Esophagus mucosa (tissue), 1 donor: ENCODE data around the gene PCDHA1. TPM values are rescaled to one million over a fixed set of nuclear protein-coding genes. Genes with fewer than 3 reads are reported as not detected.

Source experiments
- ATAC-seq: fragments of 200-7000 bp; cut with Tn5 transposase; one replicate; pipeline ENCODE4 v1.9.1; 2020
- total RNA-seq: library from RNA; stranded (reverse); gene quantifications from one replicate; pipeline ENCODE4 v1.2.4, GENCODE V29; 2023
- donor health status: DM: yes; HTN: yes; CAD: no.

PCDHA1 gene
- total RNA-seq, 1 donor from 2014 or later = not detected

DNA sequence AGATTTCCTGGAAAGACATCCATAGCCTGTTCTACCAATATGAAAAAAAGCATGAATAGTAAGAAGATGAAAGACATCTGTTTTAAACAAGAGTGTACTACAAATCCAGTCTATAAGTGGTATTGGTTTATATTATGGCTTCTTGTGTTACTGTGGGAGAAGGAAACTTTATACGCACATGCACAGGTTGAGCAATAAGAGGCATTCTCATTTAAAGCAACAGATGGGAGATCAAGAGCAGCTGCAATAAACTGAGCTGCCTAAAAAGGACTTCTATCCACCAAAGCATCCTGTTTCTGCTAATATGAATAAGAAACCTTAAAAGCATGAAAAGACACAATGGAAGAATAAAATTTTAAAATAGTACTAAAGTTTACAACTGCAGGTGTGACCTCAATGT is 256.6 kb downstream of the PCDHA1 start:
- no peak for ATAC-seq

DNA sequence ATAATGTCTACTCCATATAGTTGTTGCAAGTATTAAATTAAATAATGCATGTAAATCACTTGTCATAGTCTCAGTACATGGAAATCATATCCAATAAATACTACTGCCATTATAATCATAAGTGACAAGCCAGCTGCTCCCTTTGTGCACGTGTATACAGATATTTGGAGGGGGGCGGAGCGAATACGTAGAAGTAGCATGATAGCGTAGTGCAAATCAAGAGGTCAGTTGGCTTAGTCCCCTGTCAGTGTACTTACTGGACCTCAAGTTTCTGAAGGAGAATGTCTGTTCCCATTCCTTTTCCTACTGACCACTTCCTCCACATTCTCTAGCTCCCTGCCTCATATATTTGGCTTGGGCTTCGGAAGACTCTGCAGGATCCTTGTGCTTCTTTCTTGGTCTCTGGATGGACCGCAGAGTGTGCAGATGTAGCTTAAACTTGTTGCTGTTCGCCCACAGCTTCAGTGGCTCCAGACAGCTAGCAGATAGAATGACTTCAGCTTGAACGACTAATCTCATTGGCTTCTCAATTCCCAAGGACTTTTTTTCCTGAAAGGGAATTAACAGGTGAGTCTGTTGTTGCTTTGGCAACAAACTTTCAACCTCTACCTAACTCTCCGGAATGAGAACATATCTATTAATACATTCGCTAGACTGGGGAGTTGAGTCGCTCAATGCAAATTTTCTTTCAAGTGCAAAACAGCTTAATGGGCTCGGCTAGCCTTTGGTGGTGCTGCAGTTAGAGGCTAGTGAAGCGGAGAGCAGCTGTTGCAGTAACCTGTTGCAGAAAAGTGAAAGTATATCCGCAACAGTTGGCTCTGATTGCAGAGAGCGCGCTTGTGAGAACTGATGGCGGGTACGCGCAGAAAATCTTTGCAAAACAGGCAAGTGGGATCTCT is 264.9 kb downstream of the PCDHA1 start, which contains the start of gene PCDHB1:
Gene PCDHB1, plus strand, starts transcription at position 753 of the 899 bp plus-strand sequence. Its CDS starts 97 bp downstream, at position 850.
- no peak for ATAC-seq

DNA sequence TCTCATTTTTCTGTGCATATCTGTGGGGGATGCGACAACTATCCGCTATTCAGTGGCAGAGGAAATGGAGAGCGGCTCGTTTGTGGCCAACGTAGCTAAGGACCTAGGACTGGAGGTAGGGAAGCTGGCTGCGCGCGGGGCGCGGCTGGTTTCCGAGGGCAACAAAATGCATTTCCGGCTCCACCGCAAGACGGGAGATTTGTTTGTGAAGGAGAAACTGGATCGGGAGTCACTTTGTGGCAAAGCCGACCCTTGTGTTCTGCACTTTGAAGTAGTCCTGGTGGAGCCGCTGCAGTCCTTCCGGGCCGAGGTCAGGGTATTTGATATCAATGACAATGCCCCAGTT is 265.6 kb downstream of the PCDHA1 start:
- ATAC-seq = no peak

Other genes starting within 250 kb of the PCDHA1 start
- 20.7 TPM for gene EIF4EBP3, start 238.5 kb upstream of the PCDHA1 start, total RNA-seq
- gene SRA1, start 228.7 kb upstream of the PCDHA1 start, total RNA-seq = 28.6 TPM
- 5.2 TPM for gene APBB3, start 221.5 kb upstream of the PCDHA1 start, total RNA-seq
- gene SLC35A4, start 221.3 kb upstream of the PCDHA1 start, total RNA-seq = 52.4 TPM
- gene CD14, start 153.0 kb upstream of the PCDHA1 start, total RNA-seq = 6.7 TPM
- 14.0 TPM for gene TMCO6, start 146.7 kb upstream of the PCDHA1 start, total RNA-seq
- 49.9 TPM for gene NDUFA2, start 138.5 kb upstream of the PCDHA1 start, total RNA-seq
- 58.5 TPM for gene IK, start 138.3 kb upstream of the PCDHA1 start, total RNA-seq
- 19.7 TPM for gene WDR55, start 121.2 kb upstream of the PCDHA1 start, total RNA-seq
- gene DND1, start 112.6 kb upstream of the PCDHA1 start, total RNA-seq = 0.44 TPM
- 43.0 TPM for gene HARS1, start 94.8 kb upstream of the PCDHA1 start, total RNA-seq
- 14.0 TPM for gene HARS2, start 94.7 kb upstream of the PCDHA1 start, total RNA-seq
- gene ZMAT2, start 85.7 kb upstream of the PCDHA1 start, total RNA-seq = 39.7 TPM
- 0.04 TPM for gene PCDHA2, start 8.7 kb downstream of the PCDHA1 start, total RNA-seq
- not detected for gene PCDHA3, start 14.9 kb downstream of the PCDHA1 start, total RNA-seq
- 0.20 TPM for gene PCDHA4, start 20.9 kb downstream of the PCDHA1 start, total RNA-seq
- gene PCDHA5, start 35.5 kb downstream of the PCDHA1 start, total RNA-seq = 0.08 TPM
- gene PCDHA6, start 41.8 kb downstream of the PCDHA1 start, total RNA-seq = not detected
- gene PCDHA7, start 48.1 kb downstream of the PCDHA1 start, total RNA-seq = 0.08 TPM
- 0.08 TPM for gene PCDHA8, start 55.0 kb downstream of the PCDHA1 start, total RNA-seq
- 0.04 TPM for gene PCDHA9, start 62.2 kb downstream of the PCDHA1 start, total RNA-seq
- 0.08 TPM for gene PCDHA10, start 69.8 kb downstream of the PCDHA1 start, total RNA-seq
- gene PCDHA11, start 82.8 kb downstream of the PCDHA1 start, total RNA-seq = not detected
- not detected for gene PCDHA12, start 89.2 kb downstream of the PCDHA1 start, total RNA-seq
- not detected for gene PCDHA13, start 96.0 kb downstream of the PCDHA1 start, total RNA-seq
- 0.04 TPM for gene PCDHAC1, start 140.2 kb downstream of the PCDHA1 start, total RNA-seq
- gene PCDHAC2, start 180.3 kb downstream of the PCDHA1 start, total RNA-seq = 0.24 TPM